Skeletal muscle satellite cell (primary cell): ENCODE results near the gene CST9L.
"Not testable (repeated sequence)": the region's sequence is repeated elsewhere in the genome, so short reads cannot be mapped to it uniquely, and the experiment has no call there.

ENCODE experiments used
- H3K27me3 ChIP-seq: 2 replicates; pipeline ENCODE4 v1.7.0; 2013; ENCODE audit warnings: low read length; ENCODE audit not compliant: control insufficient read depth, insufficient read depth
- H3K36me3 ChIP-seq: 2 replicates; pipeline ENCODE4 v1.7.0; 2013; ENCODE audit warnings: mild to moderate bottlenecking, control low read depth, low read length; ENCODE audit not compliant: insufficient read depth
- H3K4me1 ChIP-seq: 2 replicates; pipeline ENCODE4 v1.7.0; 2013; ENCODE audit warnings: low read length; ENCODE audit not compliant: control insufficient read depth, insufficient read depth
- H3K4me2 ChIP-seq: 2 replicates; pipeline ENCODE4 v1.7.0; 2013; ENCODE audit warnings: mild to moderate bottlenecking, low read length
- H3K4me3 ChIP-seq: 2 replicates; pipeline ENCODE4 v1.7.0; 2013; ENCODE audit warnings: low read length
- H3K9ac ChIP-seq: 2 replicates; pipeline ENCODE4 v1.7.0; 2013; ENCODE audit warnings: mild to moderate bottlenecking, low read depth, low read length, moderate library complexity
- H3K9me3 ChIP-seq: replicated peaks from 2 replicates; pipeline ENCODE4 v1.7.0; 2013; ENCODE audit warnings: mild to moderate bottlenecking, control low read depth, low read length

Gene CST9L

GRCh38 chr20:23585449-23585807, 17.1 kb upstream of the CST9L start:
- Histone ChIP-seq H3K9me3 (no peaks in the 10 kb centered on the region), H3K4me3 (no peak overlapping the region), H3K36me3 (no peaks in the 10 kb centered on the region), H3K9ac (no peak overlapping the region), H3K27me3 (peaks cover 19% of the 10 kb centered on the region), H3K4me1 (no peaks in the 10 kb centered on the region), H3K4me2 (no peak overlapping the region)

DNA sequence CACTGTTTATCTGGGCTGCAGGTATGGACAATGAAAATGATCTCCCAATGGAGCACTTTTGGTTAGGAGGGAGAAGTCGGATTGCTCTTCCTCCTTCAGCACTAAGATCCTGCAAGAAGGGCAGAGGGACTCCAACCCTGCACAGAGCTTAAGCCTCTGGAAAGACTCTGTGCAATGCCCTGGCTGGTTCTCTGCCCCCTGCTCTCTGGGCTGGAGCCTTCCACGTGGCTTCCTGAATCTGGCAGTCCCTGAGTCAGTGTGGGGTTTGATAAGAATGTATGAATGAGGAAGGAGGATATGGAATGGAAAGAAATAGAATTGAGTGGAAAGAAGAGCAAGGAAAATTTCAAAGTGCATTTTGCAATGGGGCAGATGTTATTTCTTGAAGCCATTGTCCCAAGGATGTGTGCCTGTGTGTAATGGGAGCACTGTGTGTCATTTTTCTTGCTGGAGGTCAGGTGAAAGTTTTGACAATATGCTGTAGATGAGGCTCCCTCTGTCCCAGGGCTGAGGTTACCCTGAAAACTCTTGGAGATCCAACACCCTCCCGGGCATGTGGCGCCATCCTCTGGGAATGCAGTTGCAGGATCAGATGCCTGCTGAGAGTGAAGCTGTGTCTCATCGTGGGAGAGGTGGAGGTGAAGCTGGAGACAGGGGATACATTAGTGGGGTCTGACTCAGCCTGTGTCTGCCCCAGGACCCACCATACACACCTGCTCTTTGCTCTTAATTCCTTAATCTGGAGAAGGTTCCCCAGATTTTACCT, 16.3 kb upstream of the CST9L start:
- no peaks in the 10 kb centered on the region for H3K36me3 ChIP-seq
- H3K4me3 ChIP-seq = no peak overlapping the region
- peaks cover 19% of the 10 kb centered on the region for H3K27me3 ChIP-seq
- H3K9ac ChIP-seq = no peak overlapping the region
- no peaks in the 10 kb centered on the region for H3K9me3 ChIP-seq
- H3K4me1 ChIP-seq = no peaks in the 10 kb centered on the region
- H3K4me2 ChIP-seq = no peak overlapping the region

DNA sequence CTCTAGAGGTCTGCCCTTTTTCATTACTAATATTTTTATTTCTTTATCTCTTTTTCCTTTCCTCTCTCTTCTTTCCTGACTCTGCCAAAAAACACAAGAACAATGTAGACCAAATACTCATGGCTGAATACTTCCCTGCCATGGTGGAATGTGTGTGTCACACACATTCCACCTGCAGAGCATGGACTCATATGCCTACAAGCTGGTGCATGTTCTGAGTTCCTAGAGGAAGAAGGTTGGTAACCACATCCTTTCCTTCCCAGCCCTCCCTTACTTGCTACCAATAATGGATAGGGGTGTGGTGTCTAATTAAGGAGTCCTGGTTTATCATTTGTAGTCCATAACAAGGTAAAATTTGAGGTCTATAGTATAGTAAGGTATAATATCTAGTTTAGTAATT, 15.2 kb upstream of the CST9L start:
- H3K9me3 ChIP-seq = no peaks in the 10 kb centered on the region
- no peak overlapping the region for H3K9ac ChIP-seq
- H3K4me3 ChIP-seq = no peak overlapping the region
- peaks cover 19% of the 10 kb centered on the region for H3K27me3 ChIP-seq
- no peak overlapping the region for H3K4me2 ChIP-seq
- H3K4me1 ChIP-seq = no peaks in the 10 kb centered on the region
- no peaks in the 10 kb centered on the region for H3K36me3 ChIP-seq

DNA sequence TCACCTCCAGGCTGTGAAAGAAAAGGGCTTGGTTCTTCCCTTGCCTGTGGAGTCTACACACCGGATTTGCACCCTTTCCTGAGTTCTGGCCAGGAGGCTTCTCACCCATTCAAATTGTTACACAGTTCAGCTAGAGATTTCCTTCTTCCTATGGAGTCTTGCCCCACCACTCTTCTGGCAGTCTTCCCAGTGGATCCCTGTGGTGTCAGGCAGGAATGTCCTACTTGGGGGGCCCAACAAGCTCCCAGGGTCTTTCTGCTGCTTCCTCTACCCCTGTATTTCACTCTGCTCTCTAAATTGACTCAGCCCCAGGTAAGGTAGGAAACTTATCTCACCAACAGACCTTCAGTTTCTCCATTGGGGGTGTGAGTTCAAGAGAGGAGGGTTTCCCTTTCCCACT, 14.0 kb upstream of the CST9L start:
- peaks cover 19% of the 10 kb centered on the region for H3K27me3 ChIP-seq
- H3K4me2 ChIP-seq = no peak overlapping the region
- H3K9ac ChIP-seq = no peak overlapping the region
- no peaks in the 10 kb centered on the region for H3K4me1 ChIP-seq
- no peak overlapping the region for H3K4me3 ChIP-seq
- H3K36me3 ChIP-seq = no peaks in the 10 kb centered on the region
- no peaks in the 10 kb centered on the region for H3K9me3 ChIP-seq

- not testable (repeated sequence) for H3K4me2 ChIP-seq, H3K4me1 ChIP-seq, H3K4me3 ChIP-seq, H3K9ac ChIP-seq, H3K36me3 ChIP-seq, H3K9me3 ChIP-seq
- H3K27me3 ChIP-seq = peaks cover 19% of the 10 kb centered on the region
Observed at GRCh38 chr20:23581833-23582232, 13.5 kb upstream of the CST9L start.

- Histone ChIP-seq H3K27me3 (no peaks in the 10 kb centered on the region), H3K4me2 (no peak overlapping the region), H3K4me3 (no peak overlapping the region), H3K4me1 (no peaks in the 10 kb centered on the region), H3K9me3 (no peaks in the 10 kb centered on the region), H3K9ac (no peak overlapping the region), H3K36me3 (no peaks in the 10 kb centered on the region)
Observed at GRCh38 chr20:23574977-23575376, 6.7 kb upstream of the CST9L start.

- H3K4me3 ChIP-seq = no peak overlapping the region
- no peaks in the 10 kb centered on the region for H3K27me3 ChIP-seq
- H3K9ac ChIP-seq = no peak overlapping the region
- no peak overlapping the region for H3K4me2 ChIP-seq
- no peaks in the 10 kb centered on the region for H3K36me3 ChIP-seq
- H3K9me3 ChIP-seq = no peaks in the 10 kb centered on the region
- no peaks in the 10 kb centered on the region for H3K4me1 ChIP-seq
Observed at GRCh38 chr20:23570178-23570760, 2.0 kb upstream of the CST9L start.

- Histone ChIP-seq H3K9me3 (no peaks in the 10 kb centered on the region), H3K9ac (no peak overlapping the region), H3K4me2 (no peak overlapping the region), H3K36me3 (no peaks in the 10 kb centered on the region), H3K27me3 (no peaks in the 10 kb centered on the region), H3K4me3 (no peak overlapping the region), H3K4me1 (no peaks in the 10 kb centered on the region)
Observed at GRCh38 chr20:23569570-23569969, 1.3 kb upstream of the CST9L start.

DNA sequence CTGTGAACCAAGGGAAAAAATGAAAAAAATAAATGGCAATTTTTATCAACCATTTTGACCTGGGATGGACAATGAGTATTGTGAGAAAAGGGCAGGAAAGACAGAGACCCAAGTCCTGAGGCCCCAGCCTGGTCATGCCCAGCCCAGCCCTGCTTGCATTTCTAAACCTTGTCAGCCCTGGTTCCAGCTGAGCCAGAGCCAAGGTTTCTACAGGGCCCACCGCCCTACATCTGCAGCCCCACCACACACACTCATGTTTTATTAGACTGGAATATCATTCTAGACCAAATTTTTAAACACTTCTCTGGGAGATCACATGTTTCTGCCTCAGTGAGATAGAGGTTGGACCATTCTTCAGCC, 667 bp upstream of the CST9L start:
- no peak overlapping the region for H3K4me3 ChIP-seq
- H3K9me3 ChIP-seq = no peaks in the 10 kb centered on the region
- no peak overlapping the region for H3K9ac ChIP-seq
- no peaks in the 10 kb centered on the region for H3K4me1 ChIP-seq
- H3K36me3 ChIP-seq = no peaks in the 10 kb centered on the region
- H3K27me3 ChIP-seq = no peaks in the 10 kb centered on the region
- no peak overlapping the region for H3K4me2 ChIP-seq

GRCh38 chr20:23566199-23566932, 1.9 kb downstream of the CST9L start:
- Histone ChIP-seq H3K9ac (no peak overlapping the region), H3K4me3 (no peak overlapping the region), H3K4me2 (no peak overlapping the region), H3K9me3 (no peaks in the 10 kb centered on the region), H3K36me3 (no peaks in the 10 kb centered on the region), H3K4me1 (no peaks in the 10 kb centered on the region), H3K27me3 (no peaks in the 10 kb centered on the region)

- Histone ChIP-seq H3K4me2 (no peak overlapping the region), H3K4me1 (no peaks in the 10 kb centered on the region), H3K4me3 (no peak overlapping the region), H3K36me3 (no peaks in the 10 kb centered on the region), H3K9me3 (no peaks in the 10 kb centered on the region), H3K9ac (no peak overlapping the region), H3K27me3 (no peaks in the 10 kb centered on the region)
Observed at GRCh38 chr20:23565503-23566045, 2.7 kb downstream of the CST9L start.
